Measurements from ENCODE around the gene ADPGK. TPM values are rescaled to one million over a fixed set of nuclear protein-coding genes. Genes with fewer than 3 reads are reported as not detected.
A peak's percentile ranks its signal among the peaks of the same experiment; 100 is the strongest.
"Not testable (repeated sequence)": the region's sequence is repeated elsewhere in the genome, so short reads cannot be mapped to it uniquely, and the experiment has no call there.

ADPGK gene
- total RNA-seq, 4 donors from 2014 or later, result 17.1 to 87.6 (median 54.8) TPM

DNA sequence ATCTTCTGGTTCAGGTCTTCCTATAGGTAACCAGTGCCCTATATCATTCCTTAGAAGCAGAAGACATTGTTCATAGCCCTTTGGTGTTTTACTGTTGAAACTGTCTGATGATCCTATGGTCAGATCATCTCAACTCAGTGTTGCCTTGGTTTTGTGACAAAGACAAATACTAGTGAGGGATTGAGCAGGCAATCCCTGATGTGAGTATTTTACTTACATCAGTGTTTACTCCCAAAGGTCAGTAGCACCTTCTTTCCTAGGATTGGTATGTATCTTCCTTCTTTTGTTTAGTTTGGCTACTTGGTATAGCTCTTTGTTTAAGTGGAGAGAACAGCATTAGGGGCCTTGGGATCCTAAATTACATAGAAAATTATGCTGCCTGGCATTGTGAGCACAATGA is 56.4 kb downstream of the ADPGK start:
- Histone ChIP-seq H3K27ac (no peak overlapping the region), H3K9me3 (no peaks in the 10 kb centered on the region), H3K4me1 (no peaks in the 10 kb centered on the region), H3K36me3 (no peaks in the 10 kb centered on the region), H3K4me3 (no peak overlapping the region), H3K27me3 (no peaks in the 10 kb centered on the region)
- no peak for DNase-seq
- TF ChIP-seq POLR2A (IDR thresholded peaks at IDR 0.05), result no peak
- TF ChIP-seq, protein P1, sequence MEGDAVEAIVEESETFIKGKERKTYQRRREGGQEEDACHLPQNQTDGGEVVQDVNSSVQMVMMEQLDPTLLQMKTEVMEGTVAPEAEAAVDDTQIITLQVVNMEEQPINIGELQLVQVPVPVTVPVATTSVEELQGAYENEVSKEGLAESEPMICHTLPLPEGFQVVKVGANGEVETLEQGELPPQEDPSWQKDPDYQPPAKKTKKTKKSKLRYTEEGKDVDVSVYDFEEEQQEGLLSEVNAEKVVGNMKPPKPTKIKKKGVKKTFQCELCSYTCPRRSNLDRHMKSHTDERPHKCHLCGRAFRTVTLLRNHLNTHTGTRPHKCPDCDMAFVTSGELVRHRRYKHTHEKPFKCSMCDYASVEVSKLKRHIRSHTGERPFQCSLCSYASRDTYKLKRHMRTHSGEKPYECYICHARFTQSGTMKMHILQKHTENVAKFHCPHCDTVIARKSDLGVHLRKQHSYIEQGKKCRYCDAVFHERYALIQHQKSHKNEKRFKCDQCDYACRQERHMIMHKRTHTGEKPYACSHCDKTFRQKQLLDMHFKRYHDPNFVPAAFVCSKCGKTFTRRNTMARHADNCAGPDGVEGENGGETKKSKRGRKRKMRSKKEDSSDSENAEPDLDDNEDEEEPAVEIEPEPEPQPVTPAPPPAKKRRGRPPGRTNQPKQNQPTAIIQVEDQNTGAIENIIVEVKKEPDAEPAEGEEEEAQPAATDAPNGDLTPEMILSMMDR (IDR thresholded peaks at IDR 0.05), result no peak
- intact Hi-C loops (cut with DNase I; ENCODE audit: low total_unique reads), result no loop called here

DNA sequence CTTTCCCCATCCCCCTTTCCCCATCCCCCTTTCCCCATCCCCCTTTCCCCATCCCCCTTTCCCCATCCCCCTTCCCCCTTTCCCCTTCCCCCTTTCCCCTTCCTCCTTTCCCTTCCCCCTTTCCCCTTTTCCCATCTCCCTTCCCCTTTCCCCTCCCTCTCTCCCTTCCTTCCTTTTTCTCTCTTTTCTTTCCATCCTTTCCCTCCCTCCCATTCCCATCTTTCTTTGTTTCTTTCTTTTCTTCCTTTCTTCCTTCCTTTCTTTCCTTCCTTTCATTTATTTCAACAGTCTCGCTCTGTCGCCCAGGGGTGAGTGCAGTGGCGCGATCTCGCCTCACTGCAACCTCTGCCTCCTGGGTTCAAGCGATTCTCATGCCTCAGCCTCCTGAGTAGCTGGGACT is 57.7 kb downstream of the ADPGK start:
- H3K4me3 ChIP-seq; H3K36me3 ChIP-seq; intact Hi-C loops (cut with DNase I; ENCODE audit: low total_unique reads); H3K4me1 ChIP-seq; H3K27me3 ChIP-seq; H3K27ac ChIP-seq; H3K9me3 ChIP-seq; DNase-seq: not testable (repeated sequence)

DNA sequence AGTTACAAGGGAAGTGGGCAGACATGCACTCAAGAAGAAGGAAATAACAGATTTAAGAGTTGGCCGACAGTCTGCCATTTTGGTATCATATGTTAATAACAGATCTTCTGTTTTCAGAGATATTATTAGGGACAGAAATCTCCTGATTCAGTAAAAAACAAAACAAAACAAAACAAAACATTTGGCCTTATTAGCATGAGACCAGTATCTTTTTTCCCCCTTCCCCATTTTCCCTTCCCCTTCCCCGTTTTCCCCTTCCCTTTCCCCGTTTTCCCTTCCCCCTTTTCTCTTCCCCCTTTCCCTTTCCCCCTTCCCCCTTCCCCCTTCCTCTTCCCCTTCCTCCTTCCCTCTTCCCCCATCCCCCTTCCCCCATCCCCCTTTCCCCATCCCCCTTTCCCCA is 58.1 kb downstream of the ADPGK start:
- Histone ChIP-seq H3K9me3 (no peaks in the 10 kb centered on the region), H3K36me3 (no peaks in the 10 kb centered on the region), H3K4me3 (no peak overlapping the region), H3K27me3 (no peaks in the 10 kb centered on the region), H3K4me1 (no peaks in the 10 kb centered on the region), H3K27ac (no peak overlapping the region)
- intact Hi-C loops (cut with DNase I; ENCODE audit: low total_unique reads), result no loop called here
- no peak for DNase-seq
- TF ChIP-seq POLR2A (IDR thresholded peaks at IDR 0.05), result no peak
- TF ChIP-seq, protein P1 (IDR thresholded peaks at IDR 0.05), result no peak

DNA sequence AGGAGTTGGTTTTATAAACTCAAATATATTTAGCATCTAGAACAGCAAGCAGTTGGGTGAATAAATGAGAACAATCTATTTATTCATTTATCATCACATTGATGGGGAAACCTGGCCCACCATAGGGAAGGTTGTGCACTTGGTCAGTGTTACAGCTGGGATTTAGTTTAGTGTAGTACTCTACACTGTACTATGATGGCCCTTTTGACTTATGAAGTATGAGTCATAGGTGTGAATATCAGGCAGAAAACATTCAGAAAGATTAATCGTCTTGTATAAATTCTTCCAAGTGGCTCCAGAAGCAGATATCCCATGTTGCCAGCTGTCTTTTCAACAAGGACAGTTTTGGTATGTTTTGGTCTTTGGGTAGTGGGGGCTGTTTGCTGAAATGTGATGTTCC is 59.5 kb downstream of the ADPGK start:
- Histone ChIP-seq H3K4me1 (no peaks in the 10 kb centered on the region), H3K27ac (no peak overlapping the region), H3K9me3 (no peaks in the 10 kb centered on the region), H3K36me3 (no peaks in the 10 kb centered on the region), H3K27me3 (no peaks in the 10 kb centered on the region), H3K4me3 (no peak overlapping the region)
- no peak for DNase-seq
- intact Hi-C loops (cut with DNase I; ENCODE audit: low total_unique reads), result no loop called here
- no peak for TF ChIP-seq POLR2A (IDR thresholded peaks at IDR 0.05)
- TF ChIP-seq, protein P1 (IDR thresholded peaks at IDR 0.05), result no peak

DNA sequence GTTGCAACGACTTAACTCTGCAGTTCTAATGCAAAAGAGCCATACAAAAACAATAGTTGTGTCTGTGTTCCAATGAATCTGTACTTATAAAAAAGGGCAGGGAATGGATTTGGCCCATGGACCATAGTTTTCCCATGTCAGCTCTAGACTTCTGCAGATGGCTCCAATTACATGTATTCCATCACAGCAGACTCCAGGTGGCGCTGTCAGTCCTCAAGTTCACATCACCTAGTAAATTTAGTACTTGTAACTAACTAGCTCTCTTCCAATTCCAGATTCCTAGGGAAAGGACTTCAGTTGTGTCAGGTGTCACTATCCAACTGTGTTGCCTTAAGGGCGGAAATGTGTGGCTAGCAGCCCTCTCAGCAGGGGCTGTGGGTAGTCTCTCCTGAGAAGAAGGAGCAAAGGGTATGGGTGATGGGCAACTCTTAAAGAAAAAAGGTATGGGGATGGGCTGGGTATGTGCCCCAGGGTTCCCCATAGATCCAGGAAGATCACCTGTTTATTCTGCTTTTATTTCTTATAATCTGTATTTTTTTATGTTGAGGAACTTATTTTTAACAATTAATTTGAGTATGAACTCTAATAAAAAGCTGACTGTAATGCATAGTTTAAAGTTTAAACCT is 61.4 kb downstream of the ADPGK start:
- intact Hi-C loops (cut with DNase I; ENCODE audit: low total_unique reads), result no loop called here
- no peak for TF ChIP-seq POLR2A (IDR thresholded peaks at IDR 0.05)
- TF ChIP-seq, protein P1 (IDR thresholded peaks at IDR 0.05), result peak; percentile 32 to 46 (median 40)
- no peak overlapping the region for H3K27ac ChIP-seq

DNA sequence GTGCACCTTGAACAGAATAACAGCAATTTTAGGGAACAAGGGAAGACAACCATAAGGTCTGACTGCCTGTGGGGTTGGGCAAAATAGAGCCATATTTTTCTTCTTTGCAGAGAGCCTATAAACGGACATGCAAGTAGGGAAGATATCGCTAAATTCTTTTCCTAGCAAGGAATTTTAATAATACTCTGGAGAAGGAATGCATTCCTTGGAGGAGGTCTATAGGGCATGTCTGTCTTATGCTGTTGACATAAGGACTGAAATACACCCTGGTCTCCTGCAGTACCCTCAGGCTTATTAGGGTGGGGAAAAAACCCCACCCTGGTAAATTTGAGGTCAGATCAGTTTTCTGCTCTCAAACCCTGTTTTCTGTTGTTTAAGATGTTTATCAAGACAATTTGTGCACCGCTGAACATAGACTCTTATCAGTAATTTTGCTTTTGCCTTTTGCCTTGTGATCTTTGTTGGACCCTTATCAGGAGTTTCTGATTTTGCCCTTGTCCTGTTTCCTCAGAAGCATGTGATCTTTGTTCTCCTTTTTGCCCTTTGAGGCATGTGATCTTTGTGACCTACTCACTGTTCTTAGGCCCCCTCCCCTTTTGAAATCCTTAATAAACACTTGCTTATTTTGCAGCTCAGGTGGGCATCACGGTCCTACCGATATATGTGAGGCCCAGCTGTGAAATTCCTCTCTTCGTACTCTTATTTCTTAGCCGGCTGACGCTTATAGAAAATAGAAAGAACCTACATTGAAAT is 74.8 kb downstream of the ADPGK start:
- DNase-seq; intact Hi-C loops (cut with DNase I; ENCODE audit: low total_unique reads): not testable (repeated sequence)

More for the DNA sequence above, 61.4 kb downstream of the ADPGK start:
- no peaks in the 10 kb centered on the region for H3K36me3 ChIP-seq
- DNase-seq, result peak; percentile 25 to 28
- no peaks in the 10 kb centered on the region for H3K27me3 ChIP-seq
- H3K9me3 ChIP-seq, result no peaks in the 10 kb centered on the region
- H3K4me3 ChIP-seq, result no peak overlapping the region
- no peaks in the 10 kb centered on the region for H3K4me1 ChIP-seq

More for the DNA sequence above, 74.8 kb downstream of the ADPGK start:
- not testable (repeated sequence) for H3K4me3 ChIP-seq, H3K36me3 ChIP-seq, H3K27me3 ChIP-seq, H3K9me3 ChIP-seq, H3K27ac ChIP-seq, H3K4me1 ChIP-seq
